ENCODE measurements around the gene TBC1D1.

Gene TBC1D1

GRCh38 chr4:38122060-38122459 lies 231.2 kb downstream of the TBC1D1 start:
- no peak overlapping the region for H3K9ac ChIP-seq (ENCODE audit: low read depth, low read length, poor library complexity)
- H3K4me2 ChIP-seq (ENCODE audit: insufficient read depth, low read length, poor library complexity, severe bottlenecking), result no peak overlapping the region
- H3K4me1 ChIP-seq (ENCODE audit: control insufficient read depth in 2 of 2, insufficient read depth in 1 of 2, low read depth in 1 of 2, low read length in 2 of 2), result peaks cover 11 to 24% of the 10 kb centered on the region in 2 donors
- no peak overlapping the region for H2BK12ac ChIP-seq (ENCODE audit: low read length)
- DNase-seq (ENCODE audit: low spot score), result no peak
- peaks cover 0 to 5% of the 10 kb centered on the region in 2 donors for H3K9me3 ChIP-seq (replicated peaks in 1 of 2; ENCODE audit: control insufficient read depth in 2 of 2, insufficient read depth in 1 of 2, low read depth in 1 of 2, low read length in 2 of 2)
- peaks cover 13 to 43% of the 10 kb centered on the region in 2 donors for H3K36me3 ChIP-seq (replicated peaks in 1 of 2; ENCODE audit: control insufficient read depth in 2 of 2, insufficient read depth in 2 of 2, low read length in 2 of 2)
- no peak overlapping the region for H2BK5ac ChIP-seq (ENCODE audit: low read length)
- H3K23ac ChIP-seq (ENCODE audit: low read depth, low read length, poor library complexity), result no peak overlapping the region
- no peak overlapping the region for H3K4ac ChIP-seq (ENCODE audit: low read length)
- H3K18ac ChIP-seq (ENCODE audit: low read length), result peak overlapping the region; percentile 5
- H3K4me3 ChIP-seq (ENCODE audit: low read length in 2 of 2), result no peak overlapping the region
- H2AFZ ChIP-seq (ENCODE audit: low read length), result no peak overlapping the region
- H2AK5ac ChIP-seq (ENCODE audit: low read depth, low read length), result no peak overlapping the region
- H4K8ac ChIP-seq (ENCODE audit: low read depth, low read length), result no peak overlapping the region
- H3K27ac ChIP-seq (replicated peaks; ENCODE audit: low read length), result no peak overlapping the region
- WGBS, 2 donors (ENCODE audit: extremely low coverage in 2 of 2, insufficient read length in 2 of 2, insufficient replicate concordance in 1 of 2), result no CpG with 5 or more reads among the region's 6 CpGs
- no peak overlapping the region for H4K91ac ChIP-seq (ENCODE audit: low read depth, low read length, poor library complexity)
- no peaks in the 10 kb centered on the region for H3K79me1 ChIP-seq (ENCODE audit: low read depth, low read length)
- no peak overlapping the region for H2BK120ac ChIP-seq (ENCODE audit: low read depth, low read length)
- no peak overlapping the region for H3K14ac ChIP-seq (ENCODE audit: low read length)
- no peak overlapping the region for H2BK15ac ChIP-seq (ENCODE audit: low read length)
- H3K27me3 ChIP-seq (ENCODE audit: control insufficient read depth in 3 of 3, insufficient read depth in 3 of 3, low read depth in 1 of 3, low read length in 3 of 3), result no peaks in the 10 kb centered on the region

DNA sequence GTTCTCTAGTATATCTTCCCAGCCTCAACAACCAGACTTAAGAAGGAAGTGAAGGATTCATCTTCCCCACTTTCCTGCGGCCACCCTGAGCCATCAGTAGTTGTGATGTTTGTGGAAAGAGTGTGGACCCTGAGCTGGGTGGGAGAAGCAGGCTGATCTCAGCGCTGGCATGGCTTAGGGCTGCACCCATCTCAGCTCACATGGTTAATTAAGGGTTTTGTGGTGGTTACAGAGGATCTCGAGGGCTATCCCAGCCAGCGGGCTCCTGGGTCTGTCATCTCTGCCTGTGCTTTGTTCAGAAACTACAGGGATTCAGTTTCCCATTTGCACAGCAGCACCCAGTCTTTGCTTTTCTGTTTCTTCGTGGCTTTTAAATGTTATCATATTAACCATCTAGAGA lies 232.7 kb downstream of the TBC1D1 start:
- WGBS, 2 donors (ENCODE audit: extremely low coverage in 2 of 2, insufficient read length in 2 of 2, insufficient replicate concordance in 1 of 2), result no CpG with 5 or more reads among the region's 5 CpGs
- no peak overlapping the region for H4K91ac ChIP-seq (ENCODE audit: low read depth, low read length, poor library complexity)
- no peak overlapping the region for H2BK120ac ChIP-seq (ENCODE audit: low read depth, low read length)
- no peak overlapping the region for H2BK15ac ChIP-seq (ENCODE audit: low read length)
- no peak overlapping the region for H3K4ac ChIP-seq (ENCODE audit: low read length)
- no peak overlapping the region for H3K27ac ChIP-seq (replicated peaks; ENCODE audit: low read length)
- peak overlapping the region; percentile 20 for H3K18ac ChIP-seq (ENCODE audit: low read length)
- no peak overlapping the region for H4K8ac ChIP-seq (ENCODE audit: low read depth, low read length)
- no peak overlapping the region for H3K4me2 ChIP-seq (ENCODE audit: insufficient read depth, low read length, poor library complexity, severe bottlenecking)
- no peak overlapping the region for H2BK5ac ChIP-seq (ENCODE audit: low read length)
- H3K36me3 ChIP-seq (replicated peaks in 1 of 2; ENCODE audit: control insufficient read depth in 2 of 2, insufficient read depth in 2 of 2, low read length in 2 of 2), result peaks cover 11 to 32% of the 10 kb centered on the region in 2 donors
- H3K23ac ChIP-seq (ENCODE audit: low read depth, low read length, poor library complexity), result no peak overlapping the region
- no peak overlapping the region for H2BK12ac ChIP-seq (ENCODE audit: low read length)
- H3K14ac ChIP-seq (ENCODE audit: low read length), result no peak overlapping the region
- no peaks in the 10 kb centered on the region for H3K27me3 ChIP-seq (ENCODE audit: control insufficient read depth in 3 of 3, insufficient read depth in 3 of 3, low read depth in 1 of 3, low read length in 3 of 3)
- H2AFZ ChIP-seq (ENCODE audit: low read length), result no peak overlapping the region
- peaks cover 0 to 5% of the 10 kb centered on the region in 2 donors for H3K9me3 ChIP-seq (replicated peaks in 1 of 2; ENCODE audit: control insufficient read depth in 2 of 2, insufficient read depth in 1 of 2, low read depth in 1 of 2, low read length in 2 of 2)
- H2AK5ac ChIP-seq (ENCODE audit: low read depth, low read length), result no peak overlapping the region
- peaks cover 15 to 24% of the 10 kb centered on the region in 2 donors for H3K4me1 ChIP-seq (ENCODE audit: control insufficient read depth in 2 of 2, insufficient read depth in 1 of 2, low read depth in 1 of 2, low read length in 2 of 2)
- no peaks in the 10 kb centered on the region for H3K79me1 ChIP-seq (ENCODE audit: low read depth, low read length)
- no peak overlapping the region for H3K9ac ChIP-seq (ENCODE audit: low read depth, low read length, poor library complexity)
- DNase-seq (ENCODE audit: low spot score), result no peak
- H3K4me3 ChIP-seq (ENCODE audit: low read length in 2 of 2), result no peak overlapping the region

DNA sequence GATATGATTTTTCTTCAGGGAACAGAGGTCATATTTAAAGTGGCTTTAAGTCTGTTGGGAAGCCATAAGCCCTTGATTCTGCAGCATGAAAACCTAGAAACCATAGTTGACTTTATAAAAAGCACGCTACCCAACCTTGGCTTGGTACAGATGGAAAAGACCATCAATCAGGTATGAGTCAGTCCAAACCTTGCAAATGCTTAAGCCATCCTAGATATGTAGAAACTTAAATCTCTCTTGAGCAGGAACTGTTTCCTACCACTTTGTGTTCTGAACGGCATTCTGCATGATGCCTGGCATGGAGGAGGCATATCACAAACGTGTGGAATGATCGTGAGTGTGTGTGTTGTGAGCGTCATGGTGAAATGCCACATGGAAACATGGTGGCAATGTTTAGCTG lies 234.1 kb downstream of the TBC1D1 start:
- no peak overlapping the region for H2AK5ac ChIP-seq (ENCODE audit: low read depth, low read length)
- no peak overlapping the region for H3K27ac ChIP-seq (replicated peaks; ENCODE audit: low read length)
- H3K18ac ChIP-seq (ENCODE audit: low read length), result no peak overlapping the region
- no peak overlapping the region for H2BK15ac ChIP-seq (ENCODE audit: low read length)
- H4K8ac ChIP-seq (ENCODE audit: low read depth, low read length), result no peak overlapping the region
- no peaks in the 10 kb centered on the region for H3K79me1 ChIP-seq (ENCODE audit: low read depth, low read length)
- WGBS, 2 donors (ENCODE audit: extremely low coverage in 2 of 2, insufficient read length in 2 of 2, insufficient replicate concordance in 1 of 2), result no CpG with 5 or more reads among the region's 5 CpGs
- no peak overlapping the region for H4K91ac ChIP-seq (ENCODE audit: low read depth, low read length, poor library complexity)
- no peak overlapping the region for H2BK120ac ChIP-seq (ENCODE audit: low read depth, low read length)
- H3K4ac ChIP-seq (ENCODE audit: low read length), result no peak overlapping the region
- no peak overlapping the region for H2BK5ac ChIP-seq (ENCODE audit: low read length)
- H3K4me2 ChIP-seq (ENCODE audit: insufficient read depth, low read length, poor library complexity, severe bottlenecking), result no peak overlapping the region
- H3K14ac ChIP-seq (ENCODE audit: low read length), result no peak overlapping the region
- peaks cover 21 to 26% of the 10 kb centered on the region in 2 donors for H3K4me1 ChIP-seq (ENCODE audit: control insufficient read depth in 2 of 2, insufficient read depth in 1 of 2, low read depth in 1 of 2, low read length in 2 of 2)
- peaks cover 8 to 27% of the 10 kb centered on the region in 2 donors for H3K36me3 ChIP-seq (replicated peaks in 1 of 2; ENCODE audit: control insufficient read depth in 2 of 2, insufficient read depth in 2 of 2, low read length in 2 of 2)
- H3K9ac ChIP-seq (ENCODE audit: low read depth, low read length, poor library complexity), result no peak overlapping the region
- peaks cover 0 to 5% of the 10 kb centered on the region in 2 donors for H3K9me3 ChIP-seq (replicated peaks in 1 of 2; ENCODE audit: control insufficient read depth in 2 of 2, insufficient read depth in 1 of 2, low read depth in 1 of 2, low read length in 2 of 2)
- no peak overlapping the region for H2AFZ ChIP-seq (ENCODE audit: low read length)
- no peak overlapping the region for H2BK12ac ChIP-seq (ENCODE audit: low read length)
- no peak for DNase-seq (ENCODE audit: low spot score)
- no peak overlapping the region for H3K4me3 ChIP-seq (ENCODE audit: low read length in 2 of 2)
- H3K27me3 ChIP-seq (ENCODE audit: control insufficient read depth in 3 of 3, insufficient read depth in 3 of 3, low read depth in 1 of 3, low read length in 3 of 3), result no peaks in the 10 kb centered on the region
- H3K23ac ChIP-seq (ENCODE audit: low read depth, low read length, poor library complexity), result no peak overlapping the region

DNA sequence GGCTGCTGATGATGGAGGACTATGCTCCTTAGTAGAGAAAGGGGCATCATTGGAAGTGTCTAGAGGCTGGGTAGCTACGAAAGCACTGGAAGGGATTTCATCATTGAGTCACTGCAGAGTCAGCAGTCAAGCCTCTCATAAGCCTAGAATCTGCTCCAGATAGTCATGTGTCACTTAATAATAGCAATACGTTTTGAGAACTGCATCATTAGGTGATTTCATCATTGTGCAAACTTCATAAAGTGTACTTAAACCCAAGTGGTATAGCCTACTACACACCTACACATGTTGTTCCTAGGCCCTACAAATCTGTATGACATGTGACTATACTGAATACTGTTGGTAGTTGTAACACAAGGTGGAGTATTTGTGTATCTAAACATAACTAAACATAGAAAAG lies 234.9 kb downstream of the TBC1D1 start:
- H3K79me1 ChIP-seq (ENCODE audit: low read depth, low read length), result no peaks in the 10 kb centered on the region
- H4K8ac ChIP-seq (ENCODE audit: low read depth, low read length), result no peak overlapping the region
- H2BK5ac ChIP-seq (ENCODE audit: low read length), result no peak overlapping the region
- no peak overlapping the region for H2BK15ac ChIP-seq (ENCODE audit: low read length)
- no peaks in the 10 kb centered on the region for H3K27me3 ChIP-seq (ENCODE audit: control insufficient read depth in 3 of 3, insufficient read depth in 3 of 3, low read depth in 1 of 3, low read length in 3 of 3)
- H2BK12ac ChIP-seq (ENCODE audit: low read length), result no peak overlapping the region
- no CpG with 5 or more reads among the region's 2 CpGs for WGBS, 2 donors (ENCODE audit: extremely low coverage in 2 of 2, insufficient read length in 2 of 2, insufficient replicate concordance in 1 of 2)
- no peak overlapping the region for H2AK5ac ChIP-seq (ENCODE audit: low read depth, low read length)
- no peak overlapping the region for H3K4me2 ChIP-seq (ENCODE audit: insufficient read depth, low read length, poor library complexity, severe bottlenecking)
- DNase-seq (ENCODE audit: low spot score), result no peak
- H2AFZ ChIP-seq (ENCODE audit: low read length), result no peak overlapping the region
- H3K4ac ChIP-seq (ENCODE audit: low read length), result no peak overlapping the region
- H3K4me3 ChIP-seq (ENCODE audit: low read length in 2 of 2), result no peak overlapping the region
- peaks cover 6 to 21% of the 10 kb centered on the region in 2 donors for H3K36me3 ChIP-seq (replicated peaks in 1 of 2; ENCODE audit: control insufficient read depth in 2 of 2, insufficient read depth in 2 of 2, low read length in 2 of 2)
- H3K4me1 ChIP-seq (ENCODE audit: control insufficient read depth in 2 of 2, insufficient read depth in 1 of 2, low read depth in 1 of 2, low read length in 2 of 2), result peaks cover 21 to 22% of the 10 kb centered on the region in 2 donors
- no peak overlapping the region for H3K9ac ChIP-seq (ENCODE audit: low read depth, low read length, poor library complexity)
- no peak overlapping the region for H2BK120ac ChIP-seq (ENCODE audit: low read depth, low read length)
- no peak overlapping the region for H3K14ac ChIP-seq (ENCODE audit: low read length)
- H3K18ac ChIP-seq (ENCODE audit: low read length), result no peak overlapping the region
- no peak overlapping the region for H3K23ac ChIP-seq (ENCODE audit: low read depth, low read length, poor library complexity)
- no peak overlapping the region for H4K91ac ChIP-seq (ENCODE audit: low read depth, low read length, poor library complexity)
- H3K27ac ChIP-seq (replicated peaks; ENCODE audit: low read length), result no peak overlapping the region
- H3K9me3 ChIP-seq (replicated peaks in 1 of 2; ENCODE audit: control insufficient read depth in 2 of 2, insufficient read depth in 1 of 2, low read depth in 1 of 2, low read length in 2 of 2), result peaks cover 0 to 5% of the 10 kb centered on the region in 2 donors

Data from neuronal stem cell (in vitro differentiated cells).